SK-N-SH treated with all-trans-retinoic acid at 6 μM for 48 hours (cell line): Measurements from ENCODE around the gene PARP11.

Experiments
- POU6F1 ChIP-seq: fragments of 250-450 bp; sonication (Bioruptor Pico); IDR thresholded peaks from 2 replicates; pipeline ENCODE4 v1.8.0; 2021; ENCODE audit warnings: low read depth, mild to moderate bottlenecking, moderate library complexity, borderline replicate concordance
- TF ChIP-seq, protein P1 (sequence below): fragments of 250-450 bp; sonication (Bioruptor Pico); IDR thresholded peaks from 2 replicates; pipeline ENCODE4 v1.5.1; 2021; ENCODE audit warnings: mild to moderate bottlenecking, moderate library complexity

DNA sequence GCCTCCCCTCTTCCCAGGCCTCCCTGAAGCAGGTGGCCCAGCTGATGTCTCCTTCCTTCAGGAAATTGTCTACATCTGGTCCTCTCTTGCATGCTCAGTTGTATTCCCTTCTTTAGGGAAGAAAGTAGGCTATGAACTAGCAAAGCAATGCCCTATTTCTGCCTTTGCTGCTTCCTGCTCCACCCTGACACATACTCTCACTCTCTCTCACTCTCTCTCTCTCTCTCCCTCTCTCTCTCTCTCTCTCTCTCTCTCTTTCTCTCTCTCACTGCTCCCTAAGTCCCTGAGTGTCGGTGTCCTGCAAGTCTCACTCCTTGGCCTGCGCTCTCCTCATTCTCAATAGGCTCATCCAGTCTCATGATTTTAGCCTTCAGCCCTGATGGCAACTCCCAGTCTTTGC lies 19.4 kb upstream of the PARP11 start:
- TF ChIP-seq, protein P1, sequence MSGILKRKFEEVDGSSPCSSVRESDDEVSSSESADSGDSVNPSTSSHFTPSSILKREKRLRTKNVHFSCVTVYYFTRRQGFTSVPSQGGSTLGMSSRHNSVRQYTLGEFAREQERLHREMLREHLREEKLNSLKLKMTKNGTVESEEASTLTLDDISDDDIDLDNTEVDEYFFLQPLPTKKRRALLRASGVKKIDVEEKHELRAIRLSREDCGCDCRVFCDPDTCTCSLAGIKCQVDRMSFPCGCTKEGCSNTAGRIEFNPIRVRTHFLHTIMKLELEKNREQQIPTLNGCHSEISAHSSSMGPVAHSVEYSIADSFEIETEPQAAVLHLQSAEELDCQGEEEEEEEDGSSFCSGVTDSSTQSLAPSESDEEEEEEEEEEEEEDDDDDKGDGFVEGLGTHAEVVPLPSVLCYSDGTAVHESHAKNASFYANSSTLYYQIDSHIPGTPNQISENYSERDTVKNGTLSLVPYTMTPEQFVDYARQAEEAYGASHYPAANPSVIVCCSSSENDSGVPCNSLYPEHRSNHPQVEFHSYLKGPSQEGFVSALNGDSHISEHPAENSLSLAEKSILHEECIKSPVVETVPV (CRISPR knock-in tag): no peak
- no peak for TF ChIP-seq POU6F1 (CRISPR knock-in tag)
